Measurements from ENCODE around the gene GLTP. TPM values are rescaled to one million over a fixed set of nuclear protein-coding genes. Genes with fewer than 3 reads are reported as not detected.

The GLTP gene
- total and polyA plus RNA-seq, 12 donors, result 24.5 to 73.7 (median 37.5) TPM

GRCh38 chr12:109824731-109825130 is 55.6 kb downstream of the GLTP start:
- no peaks in the 10 kb centered on the region for H3K9me3 ChIP-seq (replicated peaks in 1 of 3)
- 85 to 94% (median 90%) methylated on average over 6 to 8 of the region's 8 CpGs for WGBS, 4 donors
- H3K4me3 ChIP-seq, result no peak overlapping the region
- H3K4me1 ChIP-seq (replicated peaks in 1 of 2), result peaks cover 0 to 10% of the 10 kb centered on the region in 2 donors
- H3K27ac ChIP-seq, result no peak overlapping the region
- no peak for DNase-seq
- TF ChIP-seq, protein P1, sequence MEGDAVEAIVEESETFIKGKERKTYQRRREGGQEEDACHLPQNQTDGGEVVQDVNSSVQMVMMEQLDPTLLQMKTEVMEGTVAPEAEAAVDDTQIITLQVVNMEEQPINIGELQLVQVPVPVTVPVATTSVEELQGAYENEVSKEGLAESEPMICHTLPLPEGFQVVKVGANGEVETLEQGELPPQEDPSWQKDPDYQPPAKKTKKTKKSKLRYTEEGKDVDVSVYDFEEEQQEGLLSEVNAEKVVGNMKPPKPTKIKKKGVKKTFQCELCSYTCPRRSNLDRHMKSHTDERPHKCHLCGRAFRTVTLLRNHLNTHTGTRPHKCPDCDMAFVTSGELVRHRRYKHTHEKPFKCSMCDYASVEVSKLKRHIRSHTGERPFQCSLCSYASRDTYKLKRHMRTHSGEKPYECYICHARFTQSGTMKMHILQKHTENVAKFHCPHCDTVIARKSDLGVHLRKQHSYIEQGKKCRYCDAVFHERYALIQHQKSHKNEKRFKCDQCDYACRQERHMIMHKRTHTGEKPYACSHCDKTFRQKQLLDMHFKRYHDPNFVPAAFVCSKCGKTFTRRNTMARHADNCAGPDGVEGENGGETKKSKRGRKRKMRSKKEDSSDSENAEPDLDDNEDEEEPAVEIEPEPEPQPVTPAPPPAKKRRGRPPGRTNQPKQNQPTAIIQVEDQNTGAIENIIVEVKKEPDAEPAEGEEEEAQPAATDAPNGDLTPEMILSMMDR (IDR thresholded peaks at IDR 0.05), result no peak
- no peak for TF ChIP-seq POLR2A (IDR thresholded peaks at IDR 0.05)
- intact Hi-C loops (cut with DNase I), result no loop called here
- no peaks in the 10 kb centered on the region for H3K36me3 ChIP-seq (replicated peaks in 1 of 2)
- H3K27me3 ChIP-seq, result no peaks in the 10 kb centered on the region

DNA sequence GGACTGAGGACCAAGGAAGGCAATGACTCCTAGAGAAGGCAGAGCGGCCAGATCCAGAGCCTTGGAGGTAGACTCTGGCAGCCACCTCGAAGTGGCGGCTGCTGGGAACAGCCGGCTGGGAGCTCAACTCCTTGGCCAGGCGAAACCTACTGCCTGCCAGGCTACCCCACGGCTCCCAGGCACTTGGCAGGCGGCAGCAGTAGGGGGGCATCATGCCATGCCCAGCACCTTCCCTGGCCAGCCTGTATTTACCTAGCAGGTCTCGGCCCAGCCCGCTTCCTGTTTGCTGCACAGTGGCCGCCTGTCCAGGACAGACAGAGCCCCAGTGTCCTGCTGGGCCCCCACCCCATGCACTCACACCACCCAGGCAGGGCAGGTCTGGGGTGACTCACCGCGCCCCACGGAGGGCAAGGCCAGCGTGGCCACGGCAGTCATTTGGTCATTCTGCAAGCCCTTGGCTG is 57.4 kb downstream of the GLTP start:
- intact Hi-C loops (cut with DNase I), result no loop called here
- peaks cover 0 to 10% of the 10 kb centered on the region in 2 donors for H3K4me1 ChIP-seq (replicated peaks in 1 of 2)
- no peaks in the 10 kb centered on the region for H3K9me3 ChIP-seq (replicated peaks in 1 of 3)
- peak overlapping the region in 3 of 5 donors; percentile 4 to 63 (median 63) for H3K27ac ChIP-seq
- 34 to 66% (median 49%) methylated on average over 6 to 15 of the region's 15 CpGs for WGBS, 4 donors
- no peaks in the 10 kb centered on the region for H3K27me3 ChIP-seq
- TF ChIP-seq POLR2A (IDR thresholded peaks at IDR 0.05), result peak in 1 of 2 donors; percentile 49
- TF ChIP-seq, protein P1 (IDR thresholded peaks at IDR 0.05), result peak in 1 of 6 experiments; percentile 1
- peak; percentile 70 to 89 (median 81) for DNase-seq
- no peaks in the 10 kb centered on the region for H3K36me3 ChIP-seq (replicated peaks in 1 of 2)
- no peak overlapping the region for H3K4me3 ChIP-seq

DNA sequence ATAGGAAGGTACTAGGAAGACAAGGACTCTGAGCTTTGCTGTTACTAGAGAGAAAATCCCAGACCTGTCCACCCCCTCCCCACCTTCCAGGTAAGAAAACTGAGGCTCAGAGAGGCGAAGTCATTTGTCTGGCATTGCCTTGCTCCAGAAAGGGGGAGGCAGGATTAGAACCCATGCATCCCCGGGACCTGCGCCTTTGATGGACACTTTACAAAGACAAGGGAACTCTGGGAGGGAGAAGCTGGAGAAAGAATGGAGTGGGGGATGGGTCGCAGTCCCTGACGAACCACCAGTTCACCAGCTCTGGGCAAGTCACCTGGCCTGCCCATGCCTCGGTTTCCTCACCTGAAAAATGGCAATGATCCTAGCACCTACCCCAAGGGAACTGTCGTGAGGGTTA is 57.9 kb downstream of the GLTP start:
- 80 to 89% (median 81%) methylated on average over 7 of the region's 7 CpGs for WGBS, 4 donors
- intact Hi-C loops (cut with DNase I), result no loop called here
- Histone ChIP-seq H3K4me1 (replicated peaks in 1 of 2) (peaks cover 0 to 10% of the 10 kb centered on the region in 2 donors), H3K9me3 (replicated peaks in 1 of 3) (no peaks in the 10 kb centered on the region), H3K4me3 (no peak overlapping the region), H3K27ac (peak overlapping the region in 2 of 5 donors; percentile 4 to 63), H3K27me3 (no peaks in the 10 kb centered on the region), H3K36me3 (replicated peaks in 1 of 2) (no peaks in the 10 kb centered on the region)
- TF ChIP-seq, protein P1 (IDR thresholded peaks at IDR 0.05), result no peak
- no peak for TF ChIP-seq POLR2A (IDR thresholded peaks at IDR 0.05)
- no peak for DNase-seq

GRCh38 chr12:109821968-109822367 is 58.4 kb downstream of the GLTP start:
- no peak overlapping the region for H3K4me3 ChIP-seq
- TF ChIP-seq, protein P1 (IDR thresholded peaks at IDR 0.05), result no peak
- TF ChIP-seq POLR2A (IDR thresholded peaks at IDR 0.05), result no peak
- intact Hi-C loops (cut with DNase I), result no loop called here
- H3K27ac ChIP-seq, result no peak overlapping the region
- no peaks in the 10 kb centered on the region for H3K36me3 ChIP-seq (replicated peaks in 1 of 2)
- H3K9me3 ChIP-seq (replicated peaks in 1 of 3), result no peaks in the 10 kb centered on the region
- H3K27me3 ChIP-seq, result no peaks in the 10 kb centered on the region
- no peak for DNase-seq
- peaks cover 0 to 10% of the 10 kb centered on the region in 2 donors for H3K4me1 ChIP-seq (replicated peaks in 1 of 2)

Measured in adrenal gland (tissue), 12 donors.